Ascending aorta (tissue), 2 donors: ENCODE data around the gene VIT. TPM values are rescaled to one million over a fixed set of nuclear protein-coding genes. Genes with fewer than 3 reads are reported as not detected.

Experiments used
- DNase-seq, 2 donors: peaks; one replicate each; pipeline ENCODE4 v3.0.0-alpha.2; 2019; ENCODE audit warnings: low spot score in 2 of 2
- H3K27ac ChIP-seq, 2 donors: fragments of 200-600 bp; sonication (generic); one replicate each; pipeline ENCODE4 v1.5.1; 2016 to 2017; ENCODE audit warnings: mild to moderate bottlenecking in 1 of 2
- H3K27me3 ChIP-seq: fragments of 200-600 bp; sonication (generic); one replicate; pipeline ENCODE4 v1.5.1; 2017
- H3K36me3 ChIP-seq, 2 donors: fragments of 200-600 bp; sonication (generic); one replicate each; pipeline ENCODE4 v1.5.1; 2016
- H3K4me1 ChIP-seq, 2 donors: fragments of 200-600 bp; sonication (generic); one replicate each; pipeline ENCODE4 v1.5.1; 2016 to 2017; ENCODE audit warnings: mild to moderate bottlenecking in 1 of 2
- H3K4me3 ChIP-seq, 2 donors: fragments of 200-600 bp; sonication (generic); one replicate each; pipeline ENCODE4 v1.5.1; 2016 to 2017; ENCODE audit warnings: mild to moderate bottlenecking in 1 of 2
- H3K9me3 ChIP-seq, 2 donors: fragments of 200-600 bp; sonication (generic); one replicate each; pipeline ENCODE4 v1.5.1; 2016
- intact Hi-C: fragments of 100-400 bp; cut with DNase I; formaldehyde crosslinking; loops from one replicate; pipeline ENCODE4 v1.15.1; 2023
- total RNA-seq: library from RNA; depleted of rRNA; stranded (reverse); fragments of >200 nt; gene quantifications from one replicate; pipeline ENCODE4 v1.1.0, GENCODE V29; 2016
- TF ChIP-seq, protein P1 (sequence below), 3 experiments: fragments of 200-600 bp in 2 of 3; fragments of 450-650 bp in 1 of 3; sonication (generic) in 2 of 3; IDR thresholded peaks; one replicate each; pipeline ENCODE4 v1.5.1; 2016 to 2019; ENCODE audit warnings: antibody characterized with exemption in 3 of 3, mild to moderate bottlenecking in 1 of 3, moderate library complexity in 1 of 3

VIT gene
- total RNA-seq, 1 donor from 2014 or later: 8.1 TPM

DNA sequence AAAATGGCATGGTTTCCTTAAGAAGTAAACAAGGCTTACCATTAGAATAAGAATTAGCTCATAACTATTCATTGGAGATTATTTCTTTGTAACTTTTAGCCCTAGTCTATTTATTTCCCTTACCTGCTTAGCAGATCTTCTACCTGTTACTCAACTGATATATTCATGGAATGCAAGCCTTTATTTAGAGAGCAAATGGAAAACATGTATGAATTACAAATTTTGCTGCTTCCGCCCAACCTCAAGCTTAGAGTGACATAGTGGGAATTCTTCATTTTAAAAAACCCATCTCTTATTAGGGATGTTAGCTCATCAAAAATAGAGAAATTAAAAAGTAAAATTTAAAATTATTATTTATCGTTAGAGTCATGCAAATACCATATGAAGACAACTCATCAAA is 158.9 kb downstream of the VIT start:
- Histone ChIP-seq H3K4me3 (no peak overlapping the region), H3K4me1 (no peaks in the 10 kb centered on the region), H3K27ac (no peak overlapping the region), H3K36me3 (peaks cover 43 to 53% of the 10 kb centered on the region in 2 donors), H3K9me3 (no peaks in the 10 kb centered on the region), H3K27me3 (no peaks in the 10 kb centered on the region)
- TF ChIP-seq, protein P1, sequence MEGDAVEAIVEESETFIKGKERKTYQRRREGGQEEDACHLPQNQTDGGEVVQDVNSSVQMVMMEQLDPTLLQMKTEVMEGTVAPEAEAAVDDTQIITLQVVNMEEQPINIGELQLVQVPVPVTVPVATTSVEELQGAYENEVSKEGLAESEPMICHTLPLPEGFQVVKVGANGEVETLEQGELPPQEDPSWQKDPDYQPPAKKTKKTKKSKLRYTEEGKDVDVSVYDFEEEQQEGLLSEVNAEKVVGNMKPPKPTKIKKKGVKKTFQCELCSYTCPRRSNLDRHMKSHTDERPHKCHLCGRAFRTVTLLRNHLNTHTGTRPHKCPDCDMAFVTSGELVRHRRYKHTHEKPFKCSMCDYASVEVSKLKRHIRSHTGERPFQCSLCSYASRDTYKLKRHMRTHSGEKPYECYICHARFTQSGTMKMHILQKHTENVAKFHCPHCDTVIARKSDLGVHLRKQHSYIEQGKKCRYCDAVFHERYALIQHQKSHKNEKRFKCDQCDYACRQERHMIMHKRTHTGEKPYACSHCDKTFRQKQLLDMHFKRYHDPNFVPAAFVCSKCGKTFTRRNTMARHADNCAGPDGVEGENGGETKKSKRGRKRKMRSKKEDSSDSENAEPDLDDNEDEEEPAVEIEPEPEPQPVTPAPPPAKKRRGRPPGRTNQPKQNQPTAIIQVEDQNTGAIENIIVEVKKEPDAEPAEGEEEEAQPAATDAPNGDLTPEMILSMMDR (IDR thresholded peaks at IDR 0.05): no peak
- intact Hi-C loops: no loop called here
- no peak for DNase-seq

DNA sequence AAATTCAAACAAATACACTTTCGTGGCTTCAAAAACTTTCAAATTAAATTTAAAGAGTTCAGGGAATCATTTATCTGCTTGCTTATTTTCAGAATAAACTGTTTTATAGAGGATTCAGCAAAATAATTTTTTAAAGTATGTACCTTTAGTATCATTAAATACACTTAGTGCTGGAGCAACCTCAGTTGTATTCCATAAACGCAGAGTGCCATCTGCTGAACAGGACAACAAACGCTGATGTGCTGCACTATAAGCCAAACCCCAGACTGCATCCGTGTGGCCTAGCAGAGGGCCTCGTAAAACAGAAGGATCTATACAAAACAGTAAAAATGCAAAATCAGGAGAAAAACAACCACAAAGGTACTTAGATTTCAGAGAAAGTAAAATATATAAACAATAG is 161.2 kb downstream of the VIT start:
- intact Hi-C loops: no loop called here
- TF ChIP-seq, protein P1 (IDR thresholded peaks at IDR 0.05): no peak
- H3K9me3 ChIP-seq: no peaks in the 10 kb centered on the region
- no peaks in the 10 kb centered on the region for H3K27me3 ChIP-seq
- peaks cover 32 to 42% of the 10 kb centered on the region in 2 donors for H3K36me3 ChIP-seq
- no peak for DNase-seq
- no peak overlapping the region for H3K4me3 ChIP-seq
- no peaks in the 10 kb centered on the region for H3K4me1 ChIP-seq
- H3K27ac ChIP-seq: no peak overlapping the region

DNA sequence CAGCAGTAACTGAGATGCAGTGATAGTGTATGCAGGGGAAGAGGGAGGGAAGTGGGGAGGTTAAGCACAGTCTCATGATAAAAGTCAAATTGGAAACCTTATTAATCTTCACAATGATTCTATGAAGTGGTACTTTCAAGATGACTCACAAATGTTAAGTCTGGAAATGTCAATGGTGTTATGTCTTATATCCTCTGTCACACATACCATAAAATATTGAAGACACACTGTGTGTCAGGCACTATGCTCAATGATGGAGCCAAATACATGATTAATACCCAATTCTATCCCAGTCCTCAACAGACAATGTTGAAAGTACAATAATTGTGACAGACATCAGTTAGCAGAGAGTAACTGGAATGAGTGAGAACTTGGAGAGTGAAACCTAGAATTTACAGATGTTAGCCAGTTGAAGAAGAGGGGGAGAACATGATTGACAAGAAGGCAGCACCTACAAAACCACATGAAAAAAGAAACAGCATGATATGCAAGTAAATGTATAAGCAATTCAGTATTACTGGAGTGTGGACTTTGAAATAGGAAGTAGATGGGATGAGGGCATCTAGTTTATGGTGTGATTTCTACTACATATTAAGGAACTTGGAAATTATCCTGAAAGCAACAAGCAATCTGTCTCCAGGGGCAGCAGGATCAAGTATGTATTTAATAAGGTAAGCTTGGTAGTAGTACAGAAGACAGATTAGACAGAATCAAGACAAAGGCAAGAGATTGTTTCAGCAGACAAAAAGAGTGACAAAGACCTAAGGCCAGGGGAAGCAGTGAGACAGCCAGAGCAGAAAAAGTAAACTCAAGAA is 162.3 kb downstream of the VIT start:
- Histone ChIP-seq H3K36me3 (peaks cover 27 to 43% of the 10 kb centered on the region in 2 donors), H3K9me3 (no peaks in the 10 kb centered on the region), H3K27me3 (no peaks in the 10 kb centered on the region), H3K4me1 (no peaks in the 10 kb centered on the region), H3K27ac (no peak overlapping the region), H3K4me3 (no peak overlapping the region)
- DNase-seq: no peak
- intact Hi-C loops: no loop called here
- TF ChIP-seq, protein P1 (IDR thresholded peaks at IDR 0.05): no peak

DNA sequence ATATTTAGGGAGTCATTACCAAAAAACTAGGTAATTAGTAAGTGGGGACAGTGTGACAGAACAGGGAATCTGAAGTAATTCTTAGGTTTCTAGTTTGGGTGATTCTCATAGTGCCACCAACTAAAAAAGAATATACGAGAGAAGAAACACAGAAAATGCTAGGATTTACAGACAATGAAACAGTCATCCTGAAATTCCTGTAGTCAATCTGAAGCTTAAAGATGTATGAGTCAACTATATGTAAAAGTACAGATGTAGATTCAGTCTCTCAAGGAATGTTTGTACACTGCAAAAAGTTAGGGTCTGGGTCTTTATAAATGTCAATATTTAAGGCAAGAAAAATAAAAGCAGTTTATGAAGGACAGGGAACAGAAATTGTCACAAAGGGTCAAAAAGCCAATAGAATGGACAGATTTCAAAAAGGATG is 162.9 kb downstream of the VIT start:
- intact Hi-C loops: no loop called here
- Histone ChIP-seq H3K27ac (no peak overlapping the region), H3K36me3 (peaks cover 24 to 45% of the 10 kb centered on the region in 2 donors), H3K27me3 (no peaks in the 10 kb centered on the region), H3K4me1 (no peaks in the 10 kb centered on the region), H3K9me3 (no peaks in the 10 kb centered on the region), H3K4me3 (no peak overlapping the region)
- TF ChIP-seq, protein P1 (IDR thresholded peaks at IDR 0.05): no peak
- DNase-seq: no peak

DNA sequence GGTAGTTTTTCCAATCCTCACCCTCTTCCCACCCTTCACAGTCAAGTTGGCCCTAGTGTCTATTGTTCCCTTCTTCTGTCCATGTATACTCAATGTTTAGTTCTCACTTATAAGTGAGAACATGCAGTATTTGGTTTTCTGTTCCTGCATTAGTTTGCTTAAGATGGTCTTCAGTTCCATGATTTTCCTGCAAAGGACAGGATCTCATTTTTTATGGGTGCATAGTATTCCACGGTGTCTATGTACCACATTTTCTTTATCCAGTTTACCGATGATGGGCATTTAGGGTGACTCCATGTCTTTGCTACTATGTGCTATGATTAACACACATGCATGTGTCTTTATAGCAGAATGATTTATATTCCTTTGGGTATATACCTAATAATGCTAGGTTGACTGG is 165.4 kb downstream of the VIT start:
- Histone ChIP-seq H3K27me3 (no peaks in the 10 kb centered on the region), H3K9me3 (no peaks in the 10 kb centered on the region), H3K36me3 (peaks cover 19 to 51% of the 10 kb centered on the region in 2 donors), H3K27ac (no peak overlapping the region), H3K4me1 (no peaks in the 10 kb centered on the region), H3K4me3 (no peak overlapping the region)
- no peak for DNase-seq
- intact Hi-C loops: no loop called here
- TF ChIP-seq, protein P1 (IDR thresholded peaks at IDR 0.05): no peak

Other genes starting within 250 kb of the VIT start
- 31.8 TPM for gene FEZ2, start 98.5 kb upstream of the VIT start, total RNA-seq